ENCODE measurements around the gene ABCA13.

DNA sequence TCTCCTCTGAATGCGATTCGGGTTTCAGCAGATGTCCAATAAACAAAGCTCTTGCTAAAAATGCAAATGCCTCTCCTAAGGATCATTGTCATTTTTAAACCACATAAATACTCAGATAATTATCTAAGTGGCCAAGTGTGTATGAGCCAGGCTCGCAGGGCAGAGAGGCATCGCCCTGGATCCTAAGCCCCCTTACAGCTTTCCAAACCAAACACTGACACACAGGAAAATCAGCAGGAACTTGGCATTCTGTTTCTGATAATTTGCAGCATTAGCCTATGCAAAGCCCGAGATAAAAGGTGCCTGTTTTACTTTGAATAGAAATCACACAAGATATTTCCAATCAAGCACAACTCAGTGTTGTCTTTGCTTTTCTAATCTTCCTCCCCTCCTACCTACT lies 134.4 kb downstream of the ABCA13 start:
- TF ChIP-seq ELF4 (IDR thresholded peaks at IDR 0.05) (no peak), BHLHE40 (IDR thresholded peaks at IDR 0.05; ENCODE audit: borderline replicate concordance) (no peak), ZNF384 (IDR thresholded peaks at IDR 0.05) (no peak), FOXA1 (IDR thresholded peaks at IDR 0.05) (no peak), FOXK2 (IDR thresholded peaks at IDR 0.05) (no peak), SP1 (IDR thresholded peaks at IDR 0.05) (no peak), ARNT (IDR thresholded peaks at IDR 0.05) (no peak), HDGF (IDR thresholded peaks at IDR 0.05; ENCODE audit: borderline replicate concordance) (no peak), SUZ12 (IDR thresholded peaks at IDR 0.05) (no peak), L3MBTL2 (conservative IDR thresholded peaks at IDR 0.05) (no peak)
- TF ChIP-seq, protein P1, sequence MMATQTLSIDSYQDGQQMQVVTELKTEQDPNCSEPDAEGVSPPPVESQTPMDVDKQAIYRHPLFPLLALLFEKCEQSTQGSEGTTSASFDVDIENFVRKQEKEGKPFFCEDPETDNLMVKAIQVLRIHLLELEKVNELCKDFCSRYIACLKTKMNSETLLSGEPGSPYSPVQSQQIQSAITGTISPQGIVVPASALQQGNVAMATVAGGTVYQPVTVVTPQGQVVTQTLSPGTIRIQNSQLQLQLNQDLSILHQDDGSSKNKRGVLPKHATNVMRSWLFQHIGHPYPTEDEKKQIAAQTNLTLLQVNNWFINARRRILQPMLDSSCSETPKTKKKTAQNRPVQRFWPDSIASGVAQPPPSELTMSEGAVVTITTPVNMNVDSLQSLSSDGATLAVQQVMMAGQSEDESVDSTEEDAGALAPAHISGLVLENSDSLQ (IDR thresholded peaks at IDR 0.05), result no peak
